Hair follicle dermal papilla cell (primary cell): Measurements from ENCODE around the gene AIFM1. TPM values are rescaled to one million over a fixed set of nuclear protein-coding genes. Genes with fewer than 3 reads are reported as not detected.

Source experiments
- total RNA-seq: library from RNA; depleted of rRNA; stranded (reverse); fragments of >200 nt; gene quantifications from 2 replicates; pipeline ENCODE4 v1.2.3, GENCODE V29; 2012

Gene AIFM1
- 9.1 and 11.4 TPM in 2 replicates for total RNA-seq

DNA sequence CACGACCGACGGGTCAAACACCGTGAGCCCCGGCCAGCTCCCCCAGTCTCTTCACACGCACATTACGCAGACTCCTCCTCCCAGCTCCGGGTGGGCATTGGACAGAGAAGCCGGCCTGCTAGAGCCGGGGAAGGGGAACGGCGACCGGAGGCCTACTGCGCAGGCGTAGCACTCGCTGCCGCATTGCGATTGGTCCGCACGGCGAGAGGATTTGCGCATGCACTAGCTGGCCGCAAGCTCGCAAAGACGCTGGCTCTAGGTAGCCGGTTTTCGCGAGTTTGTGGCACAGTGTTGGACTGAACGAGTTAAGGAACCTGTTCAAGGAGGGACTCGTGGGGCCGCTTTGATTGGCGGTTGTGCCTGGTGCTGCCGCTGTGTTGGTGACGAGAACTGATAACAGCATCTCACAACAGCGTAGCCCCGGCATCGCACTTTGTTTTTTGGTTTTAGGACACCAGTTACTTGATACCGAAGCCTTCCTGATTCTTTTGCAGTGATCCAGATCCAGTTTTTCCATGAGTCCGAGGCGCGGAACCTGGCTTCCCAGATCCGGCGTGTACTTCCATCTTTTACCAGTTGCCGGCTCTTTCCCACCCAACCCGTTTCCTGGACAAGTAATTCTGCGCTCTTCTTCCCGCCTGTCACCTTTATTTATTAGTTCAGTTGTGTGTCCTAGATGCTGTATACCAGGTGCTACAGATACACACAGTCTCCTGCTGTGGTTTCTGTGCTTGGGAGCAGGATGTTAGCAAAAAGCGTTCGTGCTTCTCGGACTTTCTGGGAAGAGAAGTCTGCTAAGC, at the start of gene AIFM1:
Gene AIFM1 (minus strand): TSS at position 139 of the 800 bp plus-strand sequence. CDS start 185 bp downstream, outside the sequence.

DNA sequence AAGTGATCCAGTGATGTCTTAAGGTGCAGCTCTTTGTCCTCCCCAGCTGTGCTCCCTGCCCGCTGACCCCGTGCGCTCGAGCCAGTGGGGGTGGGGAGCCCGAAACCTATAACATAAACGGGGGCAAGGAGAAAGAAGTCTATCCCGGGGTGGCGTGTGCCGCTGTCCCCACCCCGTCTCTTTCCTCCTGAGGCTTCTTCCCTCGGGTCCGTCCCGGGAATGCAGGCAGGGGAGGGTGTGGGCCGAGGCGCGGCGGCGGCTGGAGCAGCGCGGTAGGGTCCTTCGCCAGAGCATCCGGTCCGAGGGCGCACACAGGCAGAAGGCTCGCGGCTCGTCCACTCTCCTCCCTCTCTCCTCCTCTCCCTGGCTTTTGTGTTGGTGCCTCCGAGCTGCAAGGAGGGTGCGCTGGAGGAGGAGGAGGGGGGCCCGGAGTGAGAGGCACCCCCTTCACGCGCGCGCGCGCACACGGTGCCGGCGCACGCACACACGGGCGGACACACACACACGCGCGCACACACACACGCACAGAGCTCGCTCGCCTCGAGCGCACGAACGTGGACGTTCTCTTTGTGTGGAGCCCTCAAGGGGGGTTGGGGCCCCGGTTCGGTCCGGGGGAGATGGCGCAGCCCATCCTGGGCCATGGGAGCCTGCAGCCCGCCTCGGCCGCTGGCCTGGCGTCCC, 5.9 kb upstream of the AIFM1 start, which contains the start of gene RAB33A:
Gene RAB33A (plus strand): TSS at position 517 of the 681 bp plus-strand sequence. CDS start 101 bp downstream, at position 618.

DNA sequence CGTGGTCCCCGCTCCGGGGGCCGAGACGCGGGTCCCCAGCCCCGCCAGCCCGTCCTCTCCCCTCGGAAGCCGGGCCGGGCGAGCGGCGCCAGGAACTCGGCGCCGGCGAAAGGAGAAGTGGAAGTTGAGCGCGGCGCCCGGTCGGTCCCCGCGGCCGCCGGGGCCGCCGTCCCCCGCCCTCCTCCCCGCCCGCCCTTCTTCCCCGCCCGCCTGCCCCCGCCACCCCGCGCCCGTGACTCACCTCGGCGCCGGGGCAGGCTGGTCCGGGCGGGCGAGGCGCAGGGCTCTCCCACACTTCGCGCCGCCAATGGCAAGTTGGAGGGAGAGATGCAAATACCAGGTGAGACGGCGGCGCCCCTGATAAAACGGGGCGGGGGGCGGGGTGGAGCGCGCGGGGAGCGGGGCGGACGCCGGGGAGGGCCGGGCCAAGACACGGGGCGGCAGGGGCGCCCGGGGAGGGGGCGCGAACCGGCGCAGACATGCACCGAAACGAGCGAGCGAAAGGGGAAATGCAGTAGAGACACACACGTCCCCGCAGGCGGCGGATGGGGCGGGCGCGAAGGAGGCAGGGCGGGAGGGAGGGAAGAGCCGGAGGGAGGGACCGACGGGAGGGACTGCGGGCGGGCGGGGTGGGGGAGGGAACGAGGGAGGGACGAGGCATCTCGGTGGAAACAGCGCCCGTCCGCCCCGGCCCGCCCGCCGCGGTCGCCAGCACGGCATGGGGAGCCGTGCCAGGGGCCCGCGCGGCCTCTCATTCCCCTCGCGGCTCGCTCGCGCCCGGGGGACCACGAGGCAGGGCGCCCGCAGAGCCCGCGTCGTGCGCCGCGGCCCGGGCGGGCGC, 55.0 kb downstream of the AIFM1 start, which contains the start of gene ELF4:
Gene ELF4 (minus strand): TSS at position 119 of the 841 bp plus-strand sequence. CDS start 29,167 bp downstream, outside the sequence.

Other genes starting within 250 kb of the AIFM1 start
- gene BCORL1, start 183.2 kb downstream of the AIFM1 start, total RNA-seq, result 1.9 and 2.3 TPM in 2 replicates
- gene ELF4, start 55.3 kb downstream of the AIFM1 start, total RNA-seq, result 20.6 and 21.1 TPM in 2 replicates
- 0.49 and 0.65 TPM in 2 replicates for gene RAB33A, start 6.1 kb upstream of the AIFM1 start, total RNA-seq
- 10.2 and 10.4 TPM in 2 replicates for gene ZNF280C, start 103.1 kb upstream of the AIFM1 start, total RNA-seq
- 7.2 and 7.8 TPM in 2 replicates for gene SLC25A14, start 174.1 kb upstream of the AIFM1 start, total RNA-seq
- not detected in 2 replicates for gene GPR119, start 219.8 kb upstream of the AIFM1 start, total RNA-seq
- 18.7 and 20.8 TPM in 2 replicates for gene RBMX2, start 236.1 kb upstream of the AIFM1 start, total RNA-seq